WI38 (cell line): ENCODE results near the gene BHMT.

Experiments
- H3K4me3 ChIP-seq: 2 replicates; pipeline ENCODE4 v1.5.1; 2011; ENCODE audit warnings: low read depth, mild to moderate bottlenecking, control low read depth, low read length
- CTCF ChIP-seq: IDR thresholded peaks from 2 replicates; pipeline ENCODE4 v1.5.1; 2012; ENCODE audit warnings: low read depth, mild to moderate bottlenecking, control low read depth, low read length

BHMT gene

GRCh38 chr5:79111387-79111959 is at the start of gene BHMT:
Gene BHMT (plus strand): TSS chr5:79111809. CDS start chr5:79111886, 77 bp downstream.
- no peak for TF ChIP-seq CTCF
- H3K4me3 ChIP-seq = no peak within 1 kb of the TSS

GRCh38 chr5:79062436-79062835 is 49.2 kb upstream of the BHMT start:
- H3K4me3 ChIP-seq = no peak overlapping the region
- no peak for TF ChIP-seq CTCF

GRCh38 chr5:79069488-79070349 is 41.9 kb upstream of the BHMT start, which contains the start of the genes BHMT2 and DMGDH:
Gene BHMT2 (plus strand): TSS chr5:79069767. CDS start chr5:79069783, 16 bp downstream.
Gene DMGDH (minus strand): TSS chr5:79069674. CDS start chr5:79069620, 54 bp downstream.
- no peak within 1 kb of the TSS for H3K4me3 ChIP-seq

GRCh38 chr5:79070350-79070667 is 41.3 kb upstream of the BHMT start:
- H3K4me3 ChIP-seq = no peak overlapping the region
- no peak for TF ChIP-seq CTCF

More at GRCh38 chr5:79069488-79070349, 41.9 kb upstream of the BHMT start, which contains the start of the genes BHMT2 and DMGDH:
- no peak for TF ChIP-seq CTCF

- H3K4me3 ChIP-seq = no peak overlapping the region
- no peak for TF ChIP-seq CTCF
Observed at GRCh38 chr5:79074641-79075040, 37.0 kb upstream of the BHMT start.

- TF ChIP-seq CTCF = no peak
- H3K4me3 ChIP-seq = no peak overlapping the region
Observed at GRCh38 chr5:79075646-79076426, 35.8 kb upstream of the BHMT start.
